Left ventricle myocardium inferior (tissue), 1 donor: ENCODE results near the gene ASPG. TPM values are rescaled to one million over a fixed set of nuclear protein-coding genes. Genes with fewer than 3 reads are reported as not detected.

Experiments used
- DNase-seq: peaks from one replicate; pipeline ENCODE4 v3.0.0-alpha.2; 2020
- H3K27ac ChIP-seq: fragments of 200-600 bp; replicated peaks from 2 replicates; pipeline ENCODE4 v1.8.0; 2021
- H3K27me3 ChIP-seq: fragments of 200-600 bp; 2 replicates; pipeline ENCODE4 v1.8.0; 2021; ENCODE audit warnings: low read depth
- H3K36me3 ChIP-seq: fragments of 200-600 bp; 2 replicates; pipeline ENCODE4 v1.8.0; 2021
- H3K4me1 ChIP-seq: fragments of 200-600 bp; 2 replicates; pipeline ENCODE4 v1.8.0; 2021
- H3K4me3 ChIP-seq: fragments of 200-600 bp; 2 replicates; pipeline ENCODE4 v1.8.0; 2021; ENCODE audit warnings: mild to moderate bottlenecking, moderate library complexity
- H3K9me3 ChIP-seq: fragments of 200-600 bp; replicated peaks from 2 replicates; pipeline ENCODE4 v1.8.0; 2021
- intact Hi-C: fragments of 100-400 bp; cut with micrococcal nuclease; formaldehyde crosslinking; loops from one replicate; pipeline ENCODE4 v1.11.0; 2022
- total RNA-seq: library from RNA; stranded (reverse); fragmentation: NEBNext Ultra II Directional; extraction: Animal tissue kit (Norgen Biotek cat#: 25700); gene quantifications from one replicate; pipeline ENCODE4 v1.2.1, GENCODE V29; 2021
- TF ChIP-seq, protein P1 (sequence below): fragments of 200-600 bp; IDR thresholded peaks from 2 replicates; pipeline ENCODE4 v1.8.0; 2021; ENCODE audit warnings: antibody characterized with exemption, mild to moderate bottlenecking, borderline replicate concordance
- donor health status: DM: no; HTN: yes; CAD: no; lungs with severe emphysema.

The ASPG gene
- total RNA-seq, 1 donor from 2014 or later, result 27.1 TPM

DNA sequence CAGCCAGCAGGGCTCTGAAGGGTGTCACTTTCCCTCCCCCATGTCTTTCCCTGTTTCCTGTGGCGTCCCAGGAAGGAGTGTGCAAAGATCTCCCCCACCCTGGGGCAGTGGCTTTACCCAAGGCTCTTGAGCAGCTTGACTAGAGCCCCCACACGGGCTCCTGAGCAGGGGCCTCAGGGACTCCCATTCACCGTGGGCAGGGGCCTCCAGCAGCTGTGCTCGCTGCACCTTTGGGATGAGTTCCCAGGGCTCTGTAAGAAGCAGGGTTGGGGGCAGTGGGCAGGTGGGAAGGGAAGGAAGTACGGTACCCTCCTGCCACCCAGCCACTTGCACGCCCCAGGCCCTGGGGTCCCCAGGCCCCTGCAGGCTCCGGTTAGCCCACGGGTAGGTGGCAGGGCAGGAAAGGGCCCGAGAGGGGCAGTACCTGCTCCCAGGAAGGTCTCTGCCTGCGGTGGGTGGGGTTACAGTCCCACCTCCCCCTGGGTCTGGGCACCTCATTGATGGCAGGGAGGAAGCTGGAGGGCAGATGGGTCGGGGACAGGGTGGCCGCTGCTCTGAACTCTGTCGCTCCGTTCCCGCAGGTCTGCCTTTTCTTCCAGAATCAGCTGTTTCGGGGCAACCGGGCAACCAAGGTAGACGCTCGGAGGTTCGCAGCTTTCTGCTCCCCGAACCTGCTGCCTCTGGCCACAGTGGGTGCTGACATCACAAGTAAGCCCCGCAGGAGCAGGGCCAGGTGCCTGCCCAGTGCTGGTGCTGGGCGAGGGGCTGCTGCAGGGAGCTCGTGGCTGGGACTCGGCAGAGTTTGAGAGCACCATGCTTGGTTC, 13.0 kb downstream of the ASPG start:
- no peak overlapping the region for H3K4me3 ChIP-seq
- H3K4me1 ChIP-seq, result peaks cover 6% of the 10 kb centered on the region
- no peak for DNase-seq
- H3K36me3 ChIP-seq, result no peaks in the 10 kb centered on the region
- intact Hi-C loops, result no loop called here
- TF ChIP-seq, protein P1, sequence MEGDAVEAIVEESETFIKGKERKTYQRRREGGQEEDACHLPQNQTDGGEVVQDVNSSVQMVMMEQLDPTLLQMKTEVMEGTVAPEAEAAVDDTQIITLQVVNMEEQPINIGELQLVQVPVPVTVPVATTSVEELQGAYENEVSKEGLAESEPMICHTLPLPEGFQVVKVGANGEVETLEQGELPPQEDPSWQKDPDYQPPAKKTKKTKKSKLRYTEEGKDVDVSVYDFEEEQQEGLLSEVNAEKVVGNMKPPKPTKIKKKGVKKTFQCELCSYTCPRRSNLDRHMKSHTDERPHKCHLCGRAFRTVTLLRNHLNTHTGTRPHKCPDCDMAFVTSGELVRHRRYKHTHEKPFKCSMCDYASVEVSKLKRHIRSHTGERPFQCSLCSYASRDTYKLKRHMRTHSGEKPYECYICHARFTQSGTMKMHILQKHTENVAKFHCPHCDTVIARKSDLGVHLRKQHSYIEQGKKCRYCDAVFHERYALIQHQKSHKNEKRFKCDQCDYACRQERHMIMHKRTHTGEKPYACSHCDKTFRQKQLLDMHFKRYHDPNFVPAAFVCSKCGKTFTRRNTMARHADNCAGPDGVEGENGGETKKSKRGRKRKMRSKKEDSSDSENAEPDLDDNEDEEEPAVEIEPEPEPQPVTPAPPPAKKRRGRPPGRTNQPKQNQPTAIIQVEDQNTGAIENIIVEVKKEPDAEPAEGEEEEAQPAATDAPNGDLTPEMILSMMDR, result no peak
- H3K9me3 ChIP-seq, result no peaks in the 10 kb centered on the region
- no peak overlapping the region for H3K27ac ChIP-seq
- peaks cover 44% of the 10 kb centered on the region for H3K27me3 ChIP-seq

DNA sequence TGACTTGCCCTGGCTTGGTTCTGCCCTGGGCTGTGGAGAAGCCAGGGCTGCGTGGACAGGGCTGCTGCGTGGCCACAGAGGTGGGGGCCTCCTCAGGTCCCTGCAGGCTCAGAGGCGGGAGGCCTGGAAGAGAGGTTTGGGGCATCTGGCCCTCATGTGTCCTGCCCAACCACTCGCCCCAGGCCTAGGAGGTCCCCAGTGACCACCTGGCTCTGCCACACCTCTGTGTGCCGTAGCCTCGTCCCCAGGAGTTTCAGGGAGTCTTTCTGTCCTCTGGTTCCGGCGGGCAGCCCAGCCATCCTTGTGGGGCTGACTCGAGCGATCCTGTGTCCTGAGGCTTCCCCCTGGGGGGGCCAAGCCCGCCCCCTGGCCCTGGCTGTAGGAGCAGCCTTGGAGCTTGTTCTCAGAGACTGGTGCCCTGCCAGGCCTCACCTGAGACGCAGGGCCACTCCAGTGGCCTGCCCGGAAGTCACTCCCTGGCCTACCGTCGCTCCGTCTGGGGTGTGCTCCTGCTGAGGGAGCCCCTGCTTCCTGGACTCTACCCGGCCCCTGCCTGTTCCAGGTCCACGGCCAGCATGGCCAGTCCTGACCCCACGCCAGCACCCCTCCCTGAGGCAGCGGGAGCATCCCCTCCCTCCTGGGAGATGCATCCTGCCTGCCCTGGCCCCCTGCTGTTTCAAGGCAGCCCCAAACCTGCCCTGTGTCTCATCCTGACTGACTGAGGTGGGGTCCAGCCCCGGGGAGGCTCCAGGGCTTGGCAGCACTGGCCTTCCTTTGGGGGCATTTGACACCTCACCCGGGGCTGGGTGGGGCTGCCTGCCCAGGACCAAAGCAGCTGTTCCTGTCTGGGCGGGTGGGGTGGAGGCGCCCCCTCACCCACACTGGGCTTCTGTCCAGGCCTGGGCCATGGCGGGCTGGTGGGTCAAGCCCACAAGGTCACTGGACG, 13.9 kb downstream of the ASPG start:
- TF ChIP-seq, protein P1, result no peak
- Histone ChIP-seq H3K9me3 (no peaks in the 10 kb centered on the region), H3K4me1 (peaks cover 12% of the 10 kb centered on the region), H3K27ac (no peak overlapping the region), H3K27me3 (peaks cover 46% of the 10 kb centered on the region), H3K4me3 (no peak overlapping the region), H3K36me3 (no peaks in the 10 kb centered on the region)
- intact Hi-C loops, result no loop called here
- DNase-seq, result no peak

GRCh38 chr14:104100171-104101085, 14.9 kb downstream of the ASPG start:
- intact Hi-C loops, result no loop called here
- H3K27ac ChIP-seq, result no peak overlapping the region
- DNase-seq, result peak; percentile 8
- TF ChIP-seq, protein P1, result no peak
- H3K9me3 ChIP-seq, result no peaks in the 10 kb centered on the region
- H3K36me3 ChIP-seq, result no peaks in the 10 kb centered on the region
- no peak overlapping the region for H3K4me3 ChIP-seq
- H3K27me3 ChIP-seq, result peaks cover 46% of the 10 kb centered on the region
- H3K4me1 ChIP-seq, result peaks cover 7% of the 10 kb centered on the region

DNA sequence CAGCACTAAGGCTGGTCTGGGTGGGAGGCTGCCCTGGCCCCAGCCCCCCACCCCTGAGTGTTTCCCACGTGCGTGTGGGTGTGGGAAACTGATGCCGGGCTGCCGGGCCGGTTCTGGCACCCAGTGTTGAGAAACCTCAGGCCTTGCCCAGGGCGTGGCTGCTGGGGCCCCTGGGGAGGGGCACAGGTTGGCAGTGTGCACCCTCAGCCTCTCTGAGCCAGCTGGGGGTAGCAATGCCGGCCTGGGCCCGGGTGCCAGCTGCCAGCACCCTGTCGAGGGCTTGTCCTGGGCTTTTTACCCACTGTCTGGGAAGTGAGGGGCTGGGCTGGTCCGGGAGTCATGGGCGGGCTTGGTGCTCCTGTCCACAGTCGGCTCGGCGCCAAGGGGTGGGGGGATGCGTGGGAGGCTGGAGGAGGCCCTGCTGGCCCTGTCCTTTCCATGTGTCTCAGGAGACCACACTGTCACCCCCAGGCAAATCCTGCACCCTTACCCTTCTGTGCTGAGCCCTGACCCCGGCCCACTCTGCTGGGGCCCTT, 15.7 kb downstream of the ASPG start:
- peaks cover 7% of the 10 kb centered on the region for H3K4me1 ChIP-seq
- peaks cover 47% of the 10 kb centered on the region for H3K27me3 ChIP-seq
- TF ChIP-seq, protein P1, result no peak
- intact Hi-C loops, result no loop called here
- DNase-seq, result peak; percentile 8
- H3K9me3 ChIP-seq, result no peaks in the 10 kb centered on the region
- no peak overlapping the region for H3K27ac ChIP-seq
- no peaks in the 10 kb centered on the region for H3K36me3 ChIP-seq
- H3K4me3 ChIP-seq, result no peak overlapping the region
